HepG2 (cell line): ENCODE data around the gene EFNA2. TPM values are rescaled to one million over a fixed set of nuclear protein-coding genes. Genes with fewer than 3 reads are reported as not detected.
A peak's percentile ranks its signal among the peaks of the same experiment; 100 is the strongest.

Experiments
- EZH2 ChIP-seq: conservative IDR thresholded peaks from 2 replicates; pipeline ENCODE4 v1.6.1; 2012; ENCODE audit warnings: mild to moderate bottlenecking, low read depth, low read length, moderate library complexity
- FOXM1 ChIP-seq: sonication (generic); formaldehyde crosslinking; IDR thresholded peaks from 2 replicates; pipeline ENCODE4 v1.5.0; 2020; ENCODE audit warnings: missing genetic modification reagents
- HMG20B ChIP-seq: conservative IDR thresholded peaks from 2 replicates; pipeline ENCODE4 v1.6.1; 2016; ENCODE audit warnings: missing genetic modification reagents, missing compliant biosample characterization
- HNF1B ChIP-seq: sonication (generic); formaldehyde crosslinking; IDR thresholded peaks from 2 replicates; pipeline ENCODE4 v1.5.1; 2020; ENCODE audit warnings: mild to moderate bottlenecking, moderate library complexity, missing genetic modification reagents
- KLF12 ChIP-seq: sonication (generic); formaldehyde crosslinking; IDR thresholded peaks from 2 replicates; pipeline ENCODE4 v1.4.0; 2020; ENCODE audit warnings: missing genetic modification reagents, borderline replicate concordance
- MED1 ChIP-seq: sonication (generic); formaldehyde crosslinking; IDR thresholded peaks from 2 replicates; pipeline ENCODE4 v1.4.0; 2020; ENCODE audit warnings: missing genetic modification reagents
- MLLT10 ChIP-seq: sonication (generic); formaldehyde crosslinking; IDR thresholded peaks from 2 replicates; pipeline ENCODE4 v1.4.0; 2020; ENCODE audit warnings: missing genetic modification reagents
- NFYC ChIP-seq: IDR thresholded peaks from 2 replicates; pipeline ENCODE4 v1.6.1; 2016; ENCODE audit warnings: missing genetic modification reagents, missing compliant biosample characterization
- PHF8 ChIP-seq: sonication (generic); formaldehyde crosslinking; IDR thresholded peaks from 2 replicates; pipeline ENCODE4 v1.5.0; 2020; ENCODE audit warnings: missing genetic modification reagents
- RERE ChIP-seq: IDR thresholded peaks from 2 replicates; pipeline ENCODE4 v1.6.1; 2016; ENCODE audit warnings: low read depth, missing genetic modification reagents, missing compliant biosample characterization
- REST ChIP-seq, 2 experiments: IDR thresholded peaks; 2 replicates each; pipeline ENCODE4 v1.6.1; 2011 to 2012; ENCODE audit warnings: low read length in 2 of 2, borderline replicate concordance in 1 of 2, low read depth in 1 of 2, mild to moderate bottlenecking in 1 of 2, moderate library complexity in 1 of 2
- TCF7 ChIP-seq: sonication (generic); IDR thresholded peaks from 2 replicates; pipeline ENCODE4 v1.6.1; 2016; ENCODE audit warnings: antibody characterized with exemption, low read depth
- TEF ChIP-seq: sonication (generic); formaldehyde crosslinking; IDR thresholded peaks from 2 replicates; pipeline ENCODE4 v1.5.0; 2020; ENCODE audit warnings: missing genetic modification reagents
- ZBTB38 ChIP-seq: sonication (generic); formaldehyde crosslinking; IDR thresholded peaks from 2 replicates; pipeline ENCODE4 v1.5.1; 2020; ENCODE audit warnings: mild to moderate bottlenecking, missing genetic modification reagents
- ZFP62 ChIP-seq: sonication (generic); formaldehyde crosslinking; IDR thresholded peaks from 2 replicates; pipeline ENCODE4 v1.4.0; 2020; ENCODE audit warnings: missing genetic modification reagents
- ZNF138 ChIP-seq: sonication (generic); formaldehyde crosslinking; IDR thresholded peaks from 2 replicates; pipeline ENCODE4 v1.5.0; 2020; ENCODE audit warnings: mild to moderate bottlenecking, low read depth, missing genetic modification reagents
- ZNF614 ChIP-seq: IDR thresholded peaks from 2 replicates; pipeline ENCODE4 v1.6.1; 2018; ENCODE audit warnings: missing biosample characterization, missing genetic modification reagents, inconsistent platforms, borderline replicate concordance
- polyA plus RNA-seq, 8 experiments: library from polyadenylated mRNA; depleted of rRNA in 3 of 8; stranded (reverse) in 7 of 8; unstranded in 1 of 8; fragments of >200 nt; fragmentation: Illumina TruSeq in 4 of 8; extraction: Trizol in 4 of 8; gene quantifications; 2 replicates each; pipeline versions ENCODE4 v1.2.1 to v1.2.3, GENCODE V29; 2011 to 2016; ENCODE audit warnings: low read depth in 4 of 8, missing spikeins in 1 of 8, mixed read lengths in 1 of 8; ENCODE audit not compliant: insufficient read depth in 1 of 8
- total RNA-seq, 5 experiments: library from RNA; depleted of rRNA; stranded (reverse); fragments of >200 nt; fragmentation: Illumina TruSeq; extraction: Trizol; gene quantifications; 2 replicates each; pipeline ENCODE4 v1.2.3, GENCODE V29; 2016; ENCODE audit warnings: low read depth in 1 of 5

The EFNA2 gene
- total and polyA plus RNA-seq, 2 of the 13 experiments (the other 11 are each of a cell fraction or from before 2014, with no cell fraction given): 6.0 to 9.9 TPM

GRCh38 chr19:1304197-1304924 is 18.7 kb downstream of the EFNA2 start (continued):
- no peak for TF ChIP-seq RERE (CRISPR knock-in tag)
- TF ChIP-seq ZNF614 (CRISPR knock-in tag): no peak
- TF ChIP-seq PHF8: peak; percentile 48; the same call in 1 of the 2 replicates
- peak; percentile 35; the same call in 1 of the 2 replicates for TF ChIP-seq MED1 (CRISPR knock-in tag)
- TF ChIP-seq TEF: no peak
- peak; percentile 65 for TF ChIP-seq NFYC
- no peak for TF ChIP-seq MLLT10 (CRISPR knock-in tag)
- no peak for TF ChIP-seq REST (IDR thresholded peaks at IDR 0.05; ENCODE audit: borderline replicate concordance in 1 of 2, low read depth in 1 of 2, low read length in 2 of 2)
- TF ChIP-seq TCF7: no peak
- no peak for TF ChIP-seq EZH2
- no peak for TF ChIP-seq ZNF138 (CRISPR knock-in tag)
- TF ChIP-seq HMG20B (CRISPR knock-in tag): no peak
- TF ChIP-seq KLF12 (CRISPR knock-in tag): no peak
- no peak for TF ChIP-seq ZFP62 (CRISPR knock-in tag)
- TF ChIP-seq HNF1B (CRISPR knock-in tag): peak; percentile 68
- TF ChIP-seq FOXM1 (CRISPR knock-in tag): no peak
- TF ChIP-seq ZBTB38 (CRISPR knock-in tag): peak; percentile 38
